Type B pancreatic cell (in vitro differentiated cells): Measurements from ENCODE around the gene PTPRC. TPM values are rescaled to one million over a fixed set of nuclear protein-coding genes. Genes with fewer than 3 reads are reported as not detected.

Source experiments
- DNase-seq: peaks from one replicate; pipeline ENCODE4 v3.0.0; 2021; ENCODE audit warnings: mixed read lengths; ENCODE audit not compliant: unreplicated experiment; ENCODE audit errors: extremely low spot score
- H3K27ac Mint-ChIP-seq: 2 replicates; pipeline ENCODE4 v1.8.0; 2021; ENCODE audit warnings: mild to moderate bottlenecking, mixed read lengths
- H3K27me3 Mint-ChIP-seq: 2 replicates; pipeline ENCODE4 v1.8.0; 2021; ENCODE audit warnings: mixed read lengths
- H3K36me3 Mint-ChIP-seq: 2 replicates; pipeline ENCODE4 v1.8.0; 2021; ENCODE audit warnings: mixed read lengths
- H3K4me1 Mint-ChIP-seq: one replicate; pipeline ENCODE4 v1.8.0; 2021; ENCODE audit warnings: mixed read lengths; ENCODE audit not compliant: unreplicated experiment
- H3K4me3 Mint-ChIP-seq: 2 replicates; pipeline ENCODE4 v1.8.0; 2021; ENCODE audit warnings: mild to moderate bottlenecking, mixed read lengths
- H3K9me3 Mint-ChIP-seq: 2 replicates; pipeline ENCODE4 v1.8.0; 2021; ENCODE audit warnings: mixed read lengths
- CTCF ChIP-seq: fragments of 200-600 bp; sonication (generic); conservative IDR thresholded peaks from 2 replicates; pipeline ENCODE4 v1.5.0; 2021; ENCODE audit warnings: antibody characterized with exemption, mild to moderate bottlenecking
- total RNA-seq: library from RNA; stranded (reverse); gene quantifications from 2 replicates; pipeline ENCODE4 v1.2.1, GENCODE V29; 2021; ENCODE audit warnings: low replicate concordance

Gene PTPRC
- total RNA-seq, 1 donor from 2014 or later: not detected

GRCh38 chr1:198775606-198776005 lies 136.8 kb downstream of the PTPRC start:
- TF ChIP-seq CTCF: no peak
- Mint-ChIP-seq H3K36me3 (no peaks in the 10 kb centered on the region), H3K4me3 (no peak overlapping the region), H3K27me3 (no peaks in the 10 kb centered on the region), H3K9me3 (no peaks in the 10 kb centered on the region), H3K27ac (no peak overlapping the region), H3K4me1 (peaks cover 15% of the 10 kb centered on the region)
- no peak for DNase-seq

GRCh38 chr1:198776602-198777029 lies 137.8 kb downstream of the PTPRC start:
- no peaks in the 10 kb centered on the region for H3K9me3 Mint-ChIP-seq
- peaks cover 14% of the 10 kb centered on the region for H3K4me1 Mint-ChIP-seq
- no peaks in the 10 kb centered on the region for H3K36me3 Mint-ChIP-seq
- no peaks in the 10 kb centered on the region for H3K27me3 Mint-ChIP-seq
- no peak overlapping the region for H3K4me3 Mint-ChIP-seq
- DNase-seq: no peak
- no peak for TF ChIP-seq CTCF
- H3K27ac Mint-ChIP-seq: no peak overlapping the region

- Mint-ChIP-seq H3K9me3 (no peaks in the 10 kb centered on the region), H3K36me3 (no peaks in the 10 kb centered on the region), H3K4me3 (no peak overlapping the region), H3K27ac (no peak overlapping the region), H3K27me3 (no peaks in the 10 kb centered on the region), H3K4me1 (peaks cover 11% of the 10 kb centered on the region)
- no peak for TF ChIP-seq CTCF
- DNase-seq: no peak
These were observed 139.2 kb downstream of the PTPRC start for GRCh38 chr1:198778049-198778448.

GRCh38 chr1:198780376-198780775 lies 141.5 kb downstream of the PTPRC start:
- Mint-ChIP-seq H3K36me3 (no peaks in the 10 kb centered on the region), H3K4me1 (no peaks in the 10 kb centered on the region), H3K9me3 (no peaks in the 10 kb centered on the region), H3K27me3 (no peaks in the 10 kb centered on the region), H3K27ac (no peak overlapping the region), H3K4me3 (no peak overlapping the region)
- DNase-seq: no peak
- no peak for TF ChIP-seq CTCF

- H3K9me3 Mint-ChIP-seq: peaks cover 5% of the 10 kb centered on the region
- no peaks in the 10 kb centered on the region for H3K36me3 Mint-ChIP-seq
- DNase-seq: no peak
- H3K4me1 Mint-ChIP-seq: peaks cover 17% of the 10 kb centered on the region
- TF ChIP-seq CTCF: peak; percentile 72
- H3K4me3 Mint-ChIP-seq: no peak overlapping the region
- H3K27me3 Mint-ChIP-seq: no peaks in the 10 kb centered on the region
- no peak overlapping the region for H3K27ac Mint-ChIP-seq
These were observed 149.8 kb downstream of the PTPRC start for GRCh38 chr1:198788561-198789064.

- no peak for TF ChIP-seq CTCF
- H3K4me3 Mint-ChIP-seq: no peak overlapping the region
- peaks cover 22% of the 10 kb centered on the region for H3K9me3 Mint-ChIP-seq
- peaks cover 18% of the 10 kb centered on the region for H3K4me1 Mint-ChIP-seq
- no peak for DNase-seq
- no peaks in the 10 kb centered on the region for H3K27me3 Mint-ChIP-seq
- H3K36me3 Mint-ChIP-seq: peaks cover 5% of the 10 kb centered on the region
- H3K27ac Mint-ChIP-seq: no peak overlapping the region
These were observed 154.9 kb downstream of the PTPRC start for GRCh38 chr1:198793714-198794113.
